Lung (tissue), 12 donors: ENCODE data around the gene TENM3. TPM values are rescaled to one million over a fixed set of nuclear protein-coding genes. Genes with fewer than 3 reads are reported as not detected.

Experiments used
- ATAC-seq: fragments of 200-7000 bp; cut with Tn5 transposase; one replicate; pipeline ENCODE4 v1.9.1; 2020; ENCODE audit warnings: moderate number of reproducible peaks; ENCODE audit not compliant: insufficient read depth, low FRiP score
- DNase-seq, 3 donors: peaks; one replicate each; pipeline ENCODE4 v3.0.0-alpha.2; 2013 to 2017
- H3K27ac ChIP-seq, 2 donors: one replicate each; pipeline ENCODE4 v1.5.1; 2013; ENCODE audit warnings: mild to moderate bottlenecking in 2 of 2, moderate library complexity in 2 of 2, control low read depth in 1 of 2, inconsistent platforms in 1 of 2, low read depth in 1 of 2, low read length in 1 of 2
- H3K27me3 ChIP-seq, 3 donors: one replicate each; pipeline ENCODE4 v1.5.1; 2013; ENCODE audit warnings: low read length in 2 of 3; ENCODE audit not compliant: control insufficient read depth in 3 of 3, insufficient read depth in 3 of 3
- H3K36me3 ChIP-seq, 4 donors: one replicate each; pipeline ENCODE4 v1.5.1; 2013; ENCODE audit warnings: low read length in 4 of 4, mild to moderate bottlenecking in 1 of 4, moderate library complexity in 1 of 4; ENCODE audit not compliant: control insufficient read depth in 4 of 4, insufficient read depth in 4 of 4
- H3K4me1 ChIP-seq, 5 donors: one replicate each; pipeline ENCODE4 v1.5.1; 2013; ENCODE audit warnings: low read length in 5 of 5, mild to moderate bottlenecking in 2 of 5, moderate library complexity in 1 of 5; ENCODE audit not compliant: control insufficient read depth in 5 of 5, insufficient read depth in 5 of 5
- H3K4me3 ChIP-seq: one replicate; pipeline ENCODE4 v1.5.1; 2013; ENCODE audit warnings: mild to moderate bottlenecking, control low read depth, moderate library complexity
- H3K9ac ChIP-seq, 2 donors: one replicate each; pipeline ENCODE4 v1.5.1; 2013; ENCODE audit warnings: low read length in 2 of 2, control low read depth in 1 of 2; ENCODE audit not compliant: insufficient read depth in 1 of 2
- H3K9me3 ChIP-seq, 4 donors: one replicate each; pipeline ENCODE4 v1.5.1; 2013; ENCODE audit warnings: low read length in 3 of 4, mild to moderate bottlenecking in 1 of 4, moderate library complexity in 1 of 4; ENCODE audit not compliant: control insufficient read depth in 4 of 4, insufficient read depth in 3 of 4
- WGBS, 2 donors: extraction: QIAGEN DNeasy Blood & Tissue Kit; methylation state at CpG; one replicate each; pipeline ENCODE4 v1.1.7; 2013; 5-methylcytosine and 5-hydroxymethylcytosine counted together
- polyA plus RNA-seq, 2 donors: library from polyadenylated mRNA; stranded (reverse); fragments of 200-250 nt; gene quantifications; one replicate each; pipeline ENCODE4 v1.2.1, GENCODE V29; 2013
- total RNA-seq, 2 donors: library from RNA; depleted of rRNA in 1 of 2; stranded (reverse); fragments of >200 nt in 1 of 2; gene quantifications; one replicate each; pipeline ENCODE4 v1.2.1, GENCODE V29; 2014 to 2021
- TF ChIP-seq, protein P1 (sequence below): IDR thresholded peaks from 2 replicates; pipeline ENCODE4 v1.5.1; 2012; ENCODE audit warnings: mild to moderate bottlenecking; ENCODE audit errors: control extremely low read depth, extremely low read depth
- donor health status: control.
- donor health status: control.
- donor health status: Bipolar disorder and iron deficiency.
- donor health status: healthy.
- donor health status: DM: yes; HTN: yes; CAD: no.

Gene TENM3
- total and polyA plus RNA-seq, 4 donors: 0.14 to 5.3 (median 2.2) TPM

DNA sequence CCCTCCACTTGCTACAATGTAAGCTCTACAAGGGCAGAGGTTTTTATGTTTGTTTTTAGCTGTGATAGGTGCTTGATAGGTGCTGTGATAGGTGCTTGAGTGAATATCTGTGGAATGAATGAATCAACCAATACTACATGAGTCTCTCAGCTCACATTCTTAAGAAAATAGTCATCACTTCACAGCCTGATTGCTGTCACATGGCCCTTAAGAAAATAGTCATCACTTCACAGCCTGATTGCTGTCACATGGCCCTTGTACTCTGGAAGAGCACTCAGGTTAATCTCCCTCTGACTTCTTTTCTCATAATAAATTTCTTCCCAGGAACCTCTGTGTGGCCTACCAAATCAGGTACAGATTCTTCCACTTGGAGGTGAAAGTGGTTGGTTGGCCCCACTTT is 335.2 kb downstream of the TENM3 start:
- Histone ChIP-seq H3K9ac (no peak overlapping the region), H3K27me3 (peaks cover 0 to 37% (median 23%) of the 10 kb centered on the region in 3 donors), H3K36me3 (no peaks in the 10 kb centered on the region), H3K4me3 (no peak overlapping the region), H3K4me1 (peaks cover 0 to 5% (median 0%) of the 10 kb centered on the region in 5 donors), H3K9me3 (no peaks in the 10 kb centered on the region), H3K27ac (no peak overlapping the region)
- DNase-seq (peak in 1 of 3 donors; percentile 30), ATAC-seq (peak; percentile 82)
- TF ChIP-seq, protein P1, sequence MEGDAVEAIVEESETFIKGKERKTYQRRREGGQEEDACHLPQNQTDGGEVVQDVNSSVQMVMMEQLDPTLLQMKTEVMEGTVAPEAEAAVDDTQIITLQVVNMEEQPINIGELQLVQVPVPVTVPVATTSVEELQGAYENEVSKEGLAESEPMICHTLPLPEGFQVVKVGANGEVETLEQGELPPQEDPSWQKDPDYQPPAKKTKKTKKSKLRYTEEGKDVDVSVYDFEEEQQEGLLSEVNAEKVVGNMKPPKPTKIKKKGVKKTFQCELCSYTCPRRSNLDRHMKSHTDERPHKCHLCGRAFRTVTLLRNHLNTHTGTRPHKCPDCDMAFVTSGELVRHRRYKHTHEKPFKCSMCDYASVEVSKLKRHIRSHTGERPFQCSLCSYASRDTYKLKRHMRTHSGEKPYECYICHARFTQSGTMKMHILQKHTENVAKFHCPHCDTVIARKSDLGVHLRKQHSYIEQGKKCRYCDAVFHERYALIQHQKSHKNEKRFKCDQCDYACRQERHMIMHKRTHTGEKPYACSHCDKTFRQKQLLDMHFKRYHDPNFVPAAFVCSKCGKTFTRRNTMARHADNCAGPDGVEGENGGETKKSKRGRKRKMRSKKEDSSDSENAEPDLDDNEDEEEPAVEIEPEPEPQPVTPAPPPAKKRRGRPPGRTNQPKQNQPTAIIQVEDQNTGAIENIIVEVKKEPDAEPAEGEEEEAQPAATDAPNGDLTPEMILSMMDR: no peak

DNA sequence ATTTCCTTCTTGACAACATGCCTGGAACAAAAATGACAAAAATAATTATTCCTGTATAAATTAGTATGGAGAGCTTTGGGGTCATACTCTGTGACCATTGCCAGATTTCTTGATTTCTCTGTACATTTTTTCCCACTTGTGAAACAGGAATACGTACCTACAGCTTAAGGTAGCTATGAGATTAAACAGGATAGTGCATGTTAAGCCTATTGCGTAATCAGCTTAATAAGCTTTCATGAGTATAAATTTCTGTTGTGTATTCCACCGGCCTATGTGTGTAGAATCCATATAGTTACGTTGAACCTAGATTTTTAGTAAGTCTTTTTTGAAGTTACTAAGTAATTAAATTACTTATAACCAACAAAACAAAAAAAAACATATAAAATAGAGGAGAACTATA is 339.0 kb downstream of the TENM3 start:
- 84 to 89% methylated on average over 4 of the region's 4 CpGs for WGBS, 2 donors
- H3K4me3 ChIP-seq: no peak overlapping the region
- H3K36me3 ChIP-seq: no peaks in the 10 kb centered on the region
- peaks cover 0 to 14% (median 9%) of the 10 kb centered on the region in 3 donors for H3K27me3 ChIP-seq
- TF ChIP-seq, protein P1: no peak
- DNase-seq: no peak
- H3K9me3 ChIP-seq: peaks cover 0 to 2% (median 0%) of the 10 kb centered on the region in 4 donors
- H3K4me1 ChIP-seq: peaks cover 0 to 6% (median 0%) of the 10 kb centered on the region in 5 donors
- H3K9ac ChIP-seq: no peak overlapping the region
- ATAC-seq: no peak
- H3K27ac ChIP-seq: no peak overlapping the region

DNA sequence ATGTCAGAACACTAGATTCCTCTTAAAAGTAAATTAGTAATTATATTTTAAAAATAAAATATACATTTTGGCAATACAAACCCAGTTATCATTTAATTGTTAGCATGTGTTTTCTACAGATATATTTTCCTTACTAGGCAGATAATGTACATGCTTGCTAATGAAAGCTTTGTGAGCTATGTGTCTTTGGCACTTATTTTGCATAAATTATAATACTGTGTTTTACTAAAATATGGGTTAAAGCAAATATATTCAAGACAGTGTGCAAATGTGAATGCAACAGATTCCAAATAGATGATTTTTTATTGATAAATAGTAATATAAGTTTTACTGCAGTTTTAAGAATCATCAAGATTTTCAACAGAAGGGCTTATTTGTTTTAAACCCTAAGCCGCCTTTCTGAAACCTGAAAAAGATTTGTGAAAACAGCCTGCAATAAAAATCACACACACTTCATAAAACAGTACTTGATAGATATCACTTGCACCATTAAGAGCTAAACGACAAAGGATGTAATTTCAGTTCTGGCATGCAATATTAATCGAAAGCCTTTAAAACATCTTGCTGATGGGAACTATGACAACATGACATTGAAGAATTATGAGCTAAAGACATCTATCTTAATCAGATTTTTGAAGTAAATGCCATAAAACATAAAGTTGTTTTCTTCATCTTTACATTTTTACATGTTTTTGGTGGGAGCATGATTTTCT is 340.7 kb downstream of the TENM3 start:
- peaks cover 0 to 6% (median 0%) of the 10 kb centered on the region in 5 donors for H3K4me1 ChIP-seq
- no peaks in the 10 kb centered on the region for H3K36me3 ChIP-seq
- WGBS, 2 donors: 59 to 71% methylated on average over 3 of the region's 3 CpGs
- H3K9me3 ChIP-seq: peaks cover 0 to 3% (median 1%) of the 10 kb centered on the region in 4 donors
- H3K27ac ChIP-seq: no peak overlapping the region
- peak in 2 of 3 donors; percentile 64 to 72 for DNase-seq
- no peak overlapping the region for H3K9ac ChIP-seq
- H3K27me3 ChIP-seq: peaks cover 0 to 7% (median 6%) of the 10 kb centered on the region in 3 donors
- no peak for ATAC-seq
- TF ChIP-seq, protein P1: no peak
- H3K4me3 ChIP-seq: no peak overlapping the region

DNA sequence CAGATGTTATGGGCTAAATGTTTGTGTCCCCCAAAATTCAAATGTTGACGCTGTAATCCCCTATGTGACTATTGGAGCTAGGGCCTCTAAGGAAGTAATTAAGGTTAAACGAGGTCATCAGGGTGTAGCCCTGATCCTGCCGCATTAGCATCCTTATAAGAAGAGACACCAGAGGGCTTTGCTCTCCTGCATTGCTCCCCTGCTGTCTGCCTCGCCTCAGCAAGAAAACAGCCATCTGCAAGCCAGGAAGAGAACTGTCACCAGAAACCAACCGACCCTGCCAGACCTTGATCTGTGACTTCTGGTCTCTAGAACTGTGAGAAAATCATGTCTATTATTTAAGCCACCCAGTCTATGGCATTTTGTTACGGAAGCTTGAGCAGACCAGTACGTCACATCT is 342.1 kb downstream of the TENM3 start:
- ATAC-seq: no peak
- no peak overlapping the region for H3K4me3 ChIP-seq
- no peak for DNase-seq
- no peak overlapping the region for H3K9ac ChIP-seq
- TF ChIP-seq, protein P1: no peak
- no peak overlapping the region for H3K27ac ChIP-seq
- peaks cover 0 to 6% (median 6%) of the 10 kb centered on the region in 3 donors for H3K27me3 ChIP-seq
- H3K36me3 ChIP-seq: no peaks in the 10 kb centered on the region
- H3K9me3 ChIP-seq: peaks cover 0 to 4% (median 1%) of the 10 kb centered on the region in 4 donors
- peaks cover 0 to 6% (median 0%) of the 10 kb centered on the region in 5 donors for H3K4me1 ChIP-seq
- 61 to 68% methylated on average over 7 of the region's 7 CpGs for WGBS, 2 donors
